IMR-90 (cell line): ENCODE results near the gene SGCE. TPM values are rescaled to one million over a fixed set of nuclear protein-coding genes. Genes with fewer than 3 reads are reported as not detected.

Experiments
- ATAC-seq: fragments of 200-7000 bp; cut with Tn5 transposase; 2 replicates; pipeline ENCODE4 v1.9.1; 2020; ENCODE audit warnings: low read depth, mild to moderate bottlenecking, moderate library complexity
- BruUV-seq: library from RNA; stranded (reverse); fragments of 400-500 nt; replicated peaks from 2 replicates; lab custom pipeline; 2021; lab: Mats Ljungman, UMichigan
- CTCF ChIA-PET: fragments of 300-600 bp; formaldehyde crosslinking; extraction: SDS; loops from one replicate; lab custom pipeline; 2021; ENCODE audit warnings: antibody characterized with exemption; lab: Yijun Ruan, JAX
- POLR2A ChIA-PET: fragments of 300-600 bp; sonication (Branson Sonifier 250); formaldehyde crosslinking; loops from one replicate; lab custom pipeline; 2022; ENCODE audit warnings: antibody characterized with exemption; ENCODE audit not compliant: unreplicated experiment; lab: Charles Lee
- DNase-seq: peaks from one replicate; pipeline ENCODE4 v3.0.0; 2013
- H2AFZ ChIP-seq: replicated peaks from 2 replicates; pipeline ENCODE3; 2013; ENCODE audit warnings: low read length, mild to moderate bottlenecking; ENCODE audit not compliant: poor library complexity
- H2AK5ac ChIP-seq: 2 replicates; pipeline ENCODE4 v1.6.1; 2013; ENCODE audit warnings: low read depth, low read length, inconsistent platforms
- H2AK9ac ChIP-seq: replicated peaks from 2 replicates; pipeline ENCODE3; 2013; ENCODE audit warnings: mild to moderate bottlenecking, low read depth, low read length, moderate library complexity; ENCODE audit not compliant: poor library complexity
- H2BK120ac ChIP-seq: 2 replicates; pipeline ENCODE4 v1.6.1; 2013; ENCODE audit warnings: low read depth, low read length, inconsistent platforms
- H2BK15ac ChIP-seq: 3 replicates; pipeline ENCODE4 v1.6.1; 2013; ENCODE audit warnings: low read depth, low read length, inconsistent platforms
- H2BK20ac ChIP-seq: 2 replicates; pipeline ENCODE4 v1.6.1; 2013; ENCODE audit warnings: low read depth, mild to moderate bottlenecking, inconsistent platforms, low read length, moderate library complexity
- H2BK5ac ChIP-seq: 2 replicates; pipeline ENCODE4 v1.6.1; 2013; ENCODE audit warnings: mild to moderate bottlenecking, low read depth, low read length, inconsistent platforms; ENCODE audit not compliant: poor library complexity, severe bottlenecking
- H3K14ac ChIP-seq: replicated peaks from 2 replicates; pipeline ENCODE4 v1.6.1; 2013; ENCODE audit warnings: low read depth, low read length, inconsistent platforms
- H3K18ac ChIP-seq: 2 replicates; pipeline ENCODE4 v1.6.1; 2013; ENCODE audit warnings: low read depth, low read length, control low read depth
- H3K23ac ChIP-seq: 2 replicates; pipeline ENCODE4 v1.6.1; 2013; ENCODE audit warnings: low read depth, low read length, inconsistent platforms
- H3K27ac ChIP-seq: 2 replicates; pipeline ENCODE4 v1.5.1; 2013; ENCODE audit warnings: mild to moderate bottlenecking, control low read depth, low read length; ENCODE audit not compliant: insufficient read depth
- H3K27me3 ChIP-seq: 2 replicates; pipeline ENCODE4 v1.6.1; 2013; ENCODE audit warnings: low read length; ENCODE audit not compliant: control insufficient read depth, insufficient read depth
- H3K36me3 ChIP-seq: 2 replicates; pipeline ENCODE4 v1.6.1; 2013; ENCODE audit warnings: low read length, mixed read lengths; ENCODE audit not compliant: control insufficient read depth, insufficient read depth
- H3K4ac ChIP-seq: 2 replicates; pipeline ENCODE4 v1.6.1; 2013; ENCODE audit warnings: low read depth, low read length, inconsistent platforms
- H3K4me1 ChIP-seq: 2 replicates; pipeline ENCODE4 v1.6.1; 2013; ENCODE audit warnings: low read length, mixed read lengths; ENCODE audit not compliant: control insufficient read depth, insufficient read depth
- H3K4me2 ChIP-seq: 2 replicates; pipeline ENCODE4 v1.6.1; 2013; ENCODE audit warnings: low read depth, mild to moderate bottlenecking, control low read depth, low read length, moderate library complexity
- H3K4me3 ChIP-seq: 2 replicates; pipeline ENCODE4 v1.5.1; 2013; ENCODE audit warnings: low read depth, mild to moderate bottlenecking, control low read depth, low read length, moderate library complexity; ENCODE audit not compliant: insufficient read depth
- H3K56ac ChIP-seq: 2 replicates; pipeline ENCODE4 v1.6.1; 2013; ENCODE audit warnings: low read length, inconsistent platforms; ENCODE audit not compliant: insufficient read depth; ENCODE audit errors: extremely low read depth
- H3K79me1 ChIP-seq, 2 experiments: 2 replicates each; pipeline ENCODE4 v1.6.1; 2013; ENCODE audit warnings: low read length in 2 of 2, inconsistent platforms in 1 of 2, low read depth in 1 of 2
- H3K9ac ChIP-seq: 2 replicates; pipeline ENCODE4 v1.6.1; 2013; ENCODE audit warnings: low read depth, low read length, control low read depth
- H3K9me1 ChIP-seq: 2 replicates; pipeline ENCODE4 v1.6.1; 2013; ENCODE audit warnings: low read length, inconsistent platforms; ENCODE audit not compliant: insufficient read depth
- H3K9me3 ChIP-seq: 2 replicates; pipeline ENCODE4 v1.6.1; 2013; ENCODE audit warnings: low read length; ENCODE audit not compliant: control insufficient read depth, insufficient read depth
- H4K20me1 ChIP-seq: 2 replicates; pipeline ENCODE4 v1.6.1; 2013; ENCODE audit warnings: low read length, inconsistent platforms; ENCODE audit not compliant: insufficient read depth
- H4K5ac ChIP-seq: 2 replicates; pipeline ENCODE4 v1.6.1; 2013; ENCODE audit warnings: mild to moderate bottlenecking, low read depth, low read length, control low read depth
- H4K8ac ChIP-seq, 2 experiments: 2 replicates each; pipeline ENCODE4 v1.6.1; 2013; ENCODE audit warnings: low read depth in 2 of 2, low read length in 2 of 2, control low read depth in 1 of 2, inconsistent platforms in 1 of 2
- H4K91ac ChIP-seq: 2 replicates; pipeline ENCODE4 v1.6.1; 2013; ENCODE audit warnings: low read depth, low read length, inconsistent platforms; ENCODE audit not compliant: insufficient read depth
- FOS ChIP-seq: fragments of 150-350 bp; IDR thresholded peaks from 2 replicates; pipeline ENCODE4 v1.6.1; 2016; ENCODE audit warnings: low read depth, low read length
- MAFK ChIP-seq: IDR thresholded peaks from 2 replicates; pipeline ENCODE4 v1.6.1; 2012; ENCODE audit warnings: low read depth, low read length, improper control_type of control experiment
- MAZ ChIP-seq: IDR thresholded peaks from 2 replicates; pipeline ENCODE4 v1.6.1; 2012; ENCODE audit warnings: low read depth, mild to moderate bottlenecking, low read length, improper control_type of control experiment, moderate library complexity, borderline replicate concordance
- MXI1 ChIP-seq: IDR thresholded peaks from 2 replicates; pipeline ENCODE4 v1.6.1; 2012; ENCODE audit warnings: low read depth, mild to moderate bottlenecking, low read length, moderate library complexity, borderline replicate concordance
- NFE2L2 ChIP-seq: fragments of 150-350 bp; IDR thresholded peaks from 2 replicates; pipeline ENCODE4 v1.6.1; 2016; ENCODE audit warnings: low read depth, mild to moderate bottlenecking, low read length
- RAD21 ChIP-seq: IDR thresholded peaks from 2 replicates; pipeline ENCODE4 v1.6.1; 2012; ENCODE audit warnings: low read length, improper control_type of control experiment
- RFX5 ChIP-seq: IDR thresholded peaks from 2 replicates; pipeline ENCODE4 v1.8.0; 2012; ENCODE audit warnings: low read depth, mild to moderate bottlenecking, low read length, moderate library complexity
- SMC3 ChIP-seq: fragments of 150-350 bp; IDR thresholded peaks from 2 replicates; pipeline ENCODE4 v1.6.1; 2016; ENCODE audit warnings: low read depth, mild to moderate bottlenecking, antibody characterized with exemption, low read length, moderate library complexity
- WGBS, 2 experiments: methylation state at CpG; one replicate each; pipeline versions ENCODE4 v1.1.5 to v1.1.7; 2013; ENCODE audit warnings: missing lambda C conversion rate in 2 of 2; ENCODE audit not compliant: insufficient read length in 1 of 2; ENCODE audit errors: extremely low coverage in 2 of 2; 5-methylcytosine and 5-hydroxymethylcytosine counted together
- dilution Hi-C: fragments of 300-500 bp; cut with HindIII; formaldehyde crosslinking; loops from one replicate; pipeline ENCODE4 v1.14.3; 2018; ENCODE audit warnings: low sequenced_read_pairs; ENCODE audit not compliant: unreplicated experiment
- in situ Hi-C: fragments of 300-500 bp; cut with MboI; formaldehyde crosslinking; loops from 3 replicates; pipeline ENCODE4 v1.14.3; 2019; ENCODE audit warnings: low sequenced_read_pairs, inconsistent platforms, mixed read lengths
- intact Hi-C: fragments of 100-400 bp; cut with micrococcal nuclease; formaldehyde crosslinking; loops from 2 replicates; pipeline ENCODE4 v1.10.0; 2022
- polyA plus RNA-seq, 3 experiments: library from polyadenylated mRNA; depleted of rRNA; stranded (reverse); fragments of >200 nt; gene quantifications; 2 replicates each; pipeline ENCODE4 v1.2.3, GENCODE V29; 2012; ENCODE audit warnings: low replicate concordance in 1 of 3
- total RNA-seq: library from RNA; depleted of rRNA; stranded (reverse); fragments of >200 nt; gene quantifications from 2 replicates; pipeline ENCODE4 v1.2.3, GENCODE V29; 2012
- TF ChIP-seq, protein P1 (sequence below): fragments of 150-350 bp; IDR thresholded peaks from 2 replicates; pipeline ENCODE4 v1.6.1; 2017; ENCODE audit warnings: mild to moderate bottlenecking, antibody characterized with exemption, low read length, low read depth

The SGCE gene
- total and polyA plus RNA-seq, 2 of the 4 experiments (the other 2 are of a cell fraction): 39.4 to 40.5 TPM

GRCh38 chr7:94676431-94676830 lies 20.5 kb upstream of the SGCE start:
- no peak overlapping the region for H4K5ac ChIP-seq
- no peaks in the 10 kb centered on the region for H3K9me3 ChIP-seq
- H3K4me1 ChIP-seq: no peaks in the 10 kb centered on the region
- ChIA-PET POLR2A (no interaction called here), CTCF (no interaction called here)
- H3K4me2 ChIP-seq: no peak overlapping the region
- H2AFZ ChIP-seq: no peak overlapping the region
- DNase-seq (no peak), ATAC-seq (no peak)
- H3K27me3 ChIP-seq: no peaks in the 10 kb centered on the region
- H2BK15ac ChIP-seq: no peak overlapping the region
- no peaks in the 10 kb centered on the region for H3K9me1 ChIP-seq
- no TSS peak for BruUV-seq
- H3K9ac ChIP-seq: no peak overlapping the region
- no peak overlapping the region for H2BK20ac ChIP-seq
- no peak overlapping the region for H3K18ac ChIP-seq
- no peak overlapping the region for H4K8ac ChIP-seq
- intact Hi-C loops: no loop called here
- H3K79me1 ChIP-seq: no peaks in the 10 kb centered on the region
- TF ChIP-seq SMC3 (no peak), MXI1 (no peak), RAD21 (no peak), MAFK (no peak), MAZ (no peak), FOS (no peak), RFX5 (no peak), NFE2L2 (no peak)
- TF ChIP-seq, protein P1, sequence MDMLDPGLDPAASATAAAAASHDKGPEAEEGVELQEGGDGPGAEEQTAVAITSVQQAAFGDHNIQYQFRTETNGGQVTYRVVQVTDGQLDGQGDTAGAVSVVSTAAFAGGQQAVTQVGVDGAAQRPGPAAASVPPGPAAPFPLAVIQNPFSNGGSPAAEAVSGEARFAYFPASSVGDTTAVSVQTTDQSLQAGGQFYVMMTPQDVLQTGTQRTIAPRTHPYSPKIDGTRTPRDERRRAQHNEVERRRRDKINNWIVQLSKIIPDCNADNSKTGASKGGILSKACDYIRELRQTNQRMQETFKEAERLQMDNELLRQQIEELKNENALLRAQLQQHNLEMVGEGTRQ: no peak
- no peak overlapping the region for H2AK5ac ChIP-seq
- H3K14ac ChIP-seq: no peak overlapping the region
- H4K91ac ChIP-seq: no peak overlapping the region
- no peak overlapping the region for H2AK9ac ChIP-seq
- H4K20me1 ChIP-seq: no peaks in the 10 kb centered on the region
- WGBS, 2 experiments: no CpG with 5 or more reads among the region's 3 CpGs
- H3K36me3 ChIP-seq: no peaks in the 10 kb centered on the region
- no peak overlapping the region for H3K4me3 ChIP-seq
- no peak overlapping the region for H3K56ac ChIP-seq
- dilution Hi-C loops: no loop called here
- H3K27ac ChIP-seq: no peak overlapping the region
- H2BK5ac ChIP-seq: no peak overlapping the region
- no peak overlapping the region for H2BK120ac ChIP-seq
- in situ Hi-C loops: no loop called here
- H3K4ac ChIP-seq: no peak overlapping the region
- H3K23ac ChIP-seq: no peak overlapping the region
